Measurements from ENCODE around the gene HIRA. TPM values are rescaled to one million over a fixed set of nuclear protein-coding genes. Genes with fewer than 3 reads are reported as not detected.

The HIRA gene
- total and polyA plus RNA-seq, 4 donors, result 4.1 to 32.5 (median 23.0) TPM

DNA sequence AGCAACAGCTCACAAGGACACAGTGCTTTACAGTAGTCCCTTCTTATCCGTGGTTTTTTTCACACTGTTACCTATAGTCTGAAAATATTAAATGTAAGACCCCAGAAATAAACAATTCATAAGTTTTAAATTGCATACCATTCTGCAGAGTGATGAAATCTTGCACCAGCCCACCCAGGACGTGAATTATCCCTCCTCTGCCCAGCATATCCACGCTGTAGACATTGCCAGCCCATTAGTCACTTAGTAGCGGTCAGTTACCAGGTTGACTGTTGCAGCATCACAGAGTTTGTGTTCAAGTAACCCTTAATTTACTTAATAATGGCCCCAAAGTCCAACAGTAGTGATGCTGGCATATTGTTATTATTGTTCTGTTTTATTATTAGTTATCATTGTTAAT lies 143.6 kb downstream of the HIRA start:
- no peak for TF ChIP-seq SP1 (IDR thresholded peaks at IDR 0.05)
- TF ChIP-seq HNF4G (IDR thresholded peaks at IDR 0.05), result no peak
- no peak for TF ChIP-seq RXRA (IDR thresholded peaks at IDR 0.05)
- TF ChIP-seq, protein P1, sequence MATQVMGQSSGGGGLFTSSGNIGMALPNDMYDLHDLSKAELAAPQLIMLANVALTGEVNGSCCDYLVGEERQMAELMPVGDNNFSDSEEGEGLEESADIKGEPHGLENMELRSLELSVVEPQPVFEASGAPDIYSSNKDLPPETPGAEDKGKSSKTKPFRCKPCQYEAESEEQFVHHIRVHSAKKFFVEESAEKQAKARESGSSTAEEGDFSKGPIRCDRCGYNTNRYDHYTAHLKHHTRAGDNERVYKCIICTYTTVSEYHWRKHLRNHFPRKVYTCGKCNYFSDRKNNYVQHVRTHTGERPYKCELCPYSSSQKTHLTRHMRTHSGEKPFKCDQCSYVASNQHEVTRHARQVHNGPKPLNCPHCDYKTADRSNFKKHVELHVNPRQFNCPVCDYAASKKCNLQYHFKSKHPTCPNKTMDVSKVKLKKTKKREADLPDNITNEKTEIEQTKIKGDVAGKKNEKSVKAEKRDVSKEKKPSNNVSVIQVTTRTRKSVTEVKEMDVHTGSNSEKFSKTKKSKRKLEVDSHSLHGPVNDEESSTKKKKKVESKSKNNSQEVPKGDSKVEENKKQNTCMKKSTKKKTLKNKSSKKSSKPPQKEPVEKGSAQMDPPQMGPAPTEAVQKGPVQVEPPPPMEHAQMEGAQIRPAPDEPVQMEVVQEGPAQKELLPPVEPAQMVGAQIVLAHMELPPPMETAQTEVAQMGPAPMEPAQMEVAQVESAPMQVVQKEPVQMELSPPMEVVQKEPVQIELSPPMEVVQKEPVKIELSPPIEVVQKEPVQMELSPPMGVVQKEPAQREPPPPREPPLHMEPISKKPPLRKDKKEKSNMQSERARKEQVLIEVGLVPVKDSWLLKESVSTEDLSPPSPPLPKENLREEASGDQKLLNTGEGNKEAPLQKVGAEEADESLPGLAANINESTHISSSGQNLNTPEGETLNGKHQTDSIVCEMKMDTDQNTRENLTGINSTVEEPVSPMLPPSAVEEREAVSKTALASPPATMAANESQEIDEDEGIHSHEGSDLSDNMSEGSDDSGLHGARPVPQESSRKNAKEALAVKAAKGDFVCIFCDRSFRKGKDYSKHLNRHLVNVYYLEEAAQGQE (IDR thresholded peaks at IDR 0.05), result no peak
- TF ChIP-seq, protein P2, sequence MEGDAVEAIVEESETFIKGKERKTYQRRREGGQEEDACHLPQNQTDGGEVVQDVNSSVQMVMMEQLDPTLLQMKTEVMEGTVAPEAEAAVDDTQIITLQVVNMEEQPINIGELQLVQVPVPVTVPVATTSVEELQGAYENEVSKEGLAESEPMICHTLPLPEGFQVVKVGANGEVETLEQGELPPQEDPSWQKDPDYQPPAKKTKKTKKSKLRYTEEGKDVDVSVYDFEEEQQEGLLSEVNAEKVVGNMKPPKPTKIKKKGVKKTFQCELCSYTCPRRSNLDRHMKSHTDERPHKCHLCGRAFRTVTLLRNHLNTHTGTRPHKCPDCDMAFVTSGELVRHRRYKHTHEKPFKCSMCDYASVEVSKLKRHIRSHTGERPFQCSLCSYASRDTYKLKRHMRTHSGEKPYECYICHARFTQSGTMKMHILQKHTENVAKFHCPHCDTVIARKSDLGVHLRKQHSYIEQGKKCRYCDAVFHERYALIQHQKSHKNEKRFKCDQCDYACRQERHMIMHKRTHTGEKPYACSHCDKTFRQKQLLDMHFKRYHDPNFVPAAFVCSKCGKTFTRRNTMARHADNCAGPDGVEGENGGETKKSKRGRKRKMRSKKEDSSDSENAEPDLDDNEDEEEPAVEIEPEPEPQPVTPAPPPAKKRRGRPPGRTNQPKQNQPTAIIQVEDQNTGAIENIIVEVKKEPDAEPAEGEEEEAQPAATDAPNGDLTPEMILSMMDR (IDR thresholded peaks at IDR 0.05; ENCODE audit: low read depth, low read length, missing input control), result no peak
- TF ChIP-seq FOXA1 (IDR thresholded peaks at IDR 0.05), result no peak
- no peak for TF ChIP-seq TAF1 (conservative IDR thresholded peaks at IDR 0.05)
- no peak for TF ChIP-seq GABPA (IDR thresholded peaks at IDR 0.05 in 1 of 2, conservative IDR thresholded peaks at IDR 0.05 in 1 of 2)
- no peak for TF ChIP-seq HNF4A (conservative IDR thresholded peaks at IDR 0.05)
- TF ChIP-seq, protein P3, sequence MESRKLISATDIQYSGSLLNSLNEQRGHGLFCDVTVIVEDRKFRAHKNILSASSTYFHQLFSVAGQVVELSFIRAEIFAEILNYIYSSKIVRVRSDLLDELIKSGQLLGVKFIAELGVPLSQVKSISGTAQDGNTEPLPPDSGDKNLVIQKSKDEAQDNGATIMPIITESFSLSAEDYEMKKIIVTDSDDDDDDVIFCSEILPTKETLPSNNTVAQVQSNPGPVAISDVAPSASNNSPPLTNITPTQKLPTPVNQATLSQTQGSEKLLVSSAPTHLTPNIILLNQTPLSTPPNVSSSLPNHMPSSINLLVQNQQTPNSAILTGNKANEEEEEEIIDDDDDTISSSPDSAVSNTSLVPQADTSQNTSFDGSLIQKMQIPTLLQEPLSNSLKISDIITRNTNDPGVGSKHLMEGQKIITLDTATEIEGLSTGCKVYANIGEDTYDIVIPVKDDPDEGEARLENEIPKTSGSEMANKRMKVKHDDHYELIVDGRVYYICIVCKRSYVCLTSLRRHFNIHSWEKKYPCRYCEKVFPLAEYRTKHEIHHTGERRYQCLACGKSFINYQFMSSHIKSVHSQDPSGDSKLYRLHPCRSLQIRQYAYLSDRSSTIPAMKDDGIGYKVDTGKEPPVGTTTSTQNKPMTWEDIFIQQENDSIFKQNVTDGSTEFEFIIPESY (IDR thresholded peaks at IDR 0.05), result no peak
- TF ChIP-seq NR2F2 (IDR thresholded peaks at IDR 0.05), result no peak
- TF ChIP-seq, protein P4, sequence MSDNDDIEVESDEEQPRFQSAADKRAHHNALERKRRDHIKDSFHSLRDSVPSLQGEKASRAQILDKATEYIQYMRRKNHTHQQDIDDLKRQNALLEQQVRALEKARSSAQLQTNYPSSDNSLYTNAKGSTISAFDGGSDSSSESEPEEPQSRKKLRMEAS (IDR thresholded peaks at IDR 0.05), result no peak
- Histone ChIP-seq H3K27ac (ENCODE audit: low read depth in 1 of 2, low read length in 2 of 2) (no peak overlapping the region), H3K9ac (ENCODE audit: low read depth in 1 of 2, low read length in 2 of 2) (no peak overlapping the region), H3K27me3 (ENCODE audit: control insufficient read depth in 4 of 4, insufficient read depth in 4 of 4, low read length in 3 of 4) (no peaks in the 10 kb centered on the region), H3K4me3 (ENCODE audit: low read depth in 1 of 3, low read length in 3 of 3) (no peak overlapping the region), H3K4me1 (ENCODE audit: control insufficient read depth in 4 of 4, insufficient read depth in 4 of 4, low read length in 3 of 4) (peaks cover 3 to 20% (median 14%) of the 10 kb centered on the region in 4 donors), H3K9me3 (ENCODE audit: control insufficient read depth in 4 of 4, low read length in 3 of 4) (no peaks in the 10 kb centered on the region), H3K36me3 (ENCODE audit: control insufficient read depth in 4 of 4, insufficient read depth in 3 of 4, low read depth in 1 of 4, low read length in 3 of 4) (no peaks in the 10 kb centered on the region)
- DNase-seq (ENCODE audit: low spot score), result no peak
- 90% methylated on average over 4 of the region's 4 CpGs for WGBS

DNA sequence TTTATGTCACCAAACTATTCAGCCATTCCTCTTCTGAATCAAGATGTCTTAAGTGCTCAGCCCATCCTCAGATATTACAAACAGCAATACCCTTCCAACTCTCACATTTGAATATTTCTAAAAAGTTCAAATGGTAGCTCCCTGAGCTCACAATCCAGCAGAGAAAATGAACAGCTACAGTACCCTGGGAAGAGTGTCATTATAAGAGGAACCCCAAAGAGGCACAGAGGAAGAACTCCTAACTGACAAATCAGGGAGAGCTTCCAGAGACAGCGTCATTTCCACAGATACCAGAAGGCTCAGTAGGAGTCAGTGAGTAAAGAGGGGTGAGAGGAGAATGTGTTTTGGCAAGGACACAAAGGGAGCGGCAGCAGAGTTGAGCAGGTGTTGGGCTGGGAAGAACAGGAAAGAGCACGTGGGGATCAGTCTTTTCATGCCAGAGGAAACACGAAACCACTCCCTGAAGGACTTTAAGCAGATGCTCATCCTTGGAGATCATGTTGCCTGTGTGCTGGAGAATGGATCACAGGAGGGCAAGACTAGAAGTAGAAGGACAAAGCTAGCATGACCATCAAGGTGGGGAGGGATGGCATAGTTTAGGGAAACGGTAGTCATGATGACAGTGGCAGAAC lies 144.3 kb downstream of the HIRA start:
- 84% methylated on average over 5 of the region's 5 CpGs for WGBS
- H3K9me3 ChIP-seq (ENCODE audit: control insufficient read depth in 4 of 4, low read length in 3 of 4), result no peaks in the 10 kb centered on the region
- peaks cover 3 to 13% (median 7%) of the 10 kb centered on the region in 4 donors for H3K4me1 ChIP-seq (ENCODE audit: control insufficient read depth in 4 of 4, insufficient read depth in 4 of 4, low read length in 3 of 4)
- no peak for DNase-seq (ENCODE audit: low spot score)
- H3K4me3 ChIP-seq (ENCODE audit: low read depth in 1 of 3, low read length in 3 of 3), result no peak overlapping the region
- H3K27me3 ChIP-seq (ENCODE audit: control insufficient read depth in 4 of 4, insufficient read depth in 4 of 4, low read length in 3 of 4), result no peaks in the 10 kb centered on the region
- H3K27ac ChIP-seq (ENCODE audit: low read depth in 1 of 2, low read length in 2 of 2), result no peak overlapping the region
- no peaks in the 10 kb centered on the region for H3K36me3 ChIP-seq (ENCODE audit: control insufficient read depth in 4 of 4, insufficient read depth in 3 of 4, low read depth in 1 of 4, low read length in 3 of 4)
- H3K9ac ChIP-seq (ENCODE audit: low read depth in 1 of 2, low read length in 2 of 2), result no peak overlapping the region
- TF ChIP-seq GABPA (IDR thresholded peaks at IDR 0.05 in 1 of 2, conservative IDR thresholded peaks at IDR 0.05 in 1 of 2) (no peak), JUND (IDR thresholded peaks at IDR 0.05) (no peak), NR2F2 (IDR thresholded peaks at IDR 0.05) (no peak), SP1 (IDR thresholded peaks at IDR 0.05) (no peak), RAD21 (IDR thresholded peaks at IDR 0.05) (no peak), YY1 (IDR thresholded peaks at IDR 0.05) (no peak), HNF4A (conservative IDR thresholded peaks at IDR 0.05) (no peak), FOXA2 (IDR thresholded peaks at IDR 0.05) (no peak)
- TF ChIP-seq, protein P5, sequence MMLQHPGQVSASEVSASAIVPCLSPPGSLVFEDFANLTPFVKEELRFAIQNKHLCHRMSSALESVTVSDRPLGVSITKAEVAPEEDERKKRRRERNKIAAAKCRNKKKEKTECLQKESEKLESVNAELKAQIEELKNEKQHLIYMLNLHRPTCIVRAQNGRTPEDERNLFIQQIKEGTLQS (IDR thresholded peaks at IDR 0.05), result no peak
- TF ChIP-seq, protein P3 (IDR thresholded peaks at IDR 0.05), result no peak
- TF ChIP-seq, protein P4 (IDR thresholded peaks at IDR 0.05), result no peak
- TF ChIP-seq, protein P1 (IDR thresholded peaks at IDR 0.05), result no peak
